OCI-LY3 (cell line): ENCODE data around the gene HMGXB4.

ENCODE experiments used
- CTCF ChIP-seq: fragments of 200-600, 300-600 bp; sonication (generic); IDR thresholded peaks from 2 replicates; pipeline ENCODE4 v1.5.1; 2014; ENCODE audit warnings: antibody characterized with exemption, low read length, low read depth
- EZH2phosphoT487 ChIP-seq: fragments of 200-600 bp; shearing (Covaris generic); IDR thresholded peaks from 2 replicates; pipeline ENCODE4 v1.6.1; 2018; ENCODE audit warnings: antibody characterized with exemption, mixed run types, low read depth

GRCh38 chr22:35333220-35333619 is 75.9 kb downstream of the HMGXB4 start:
- TF ChIP-seq CTCF, result no peak
- TF ChIP-seq EZH2phosphoT487, result no peak
